GM19240 (cell line): ENCODE data around the gene P2RX4.
"Not testable (repeated sequence)": the region's sequence is repeated elsewhere in the genome, so short reads cannot be mapped to it uniquely, and the experiment has no call there.

Experiments
- DNase-seq: peaks from one replicate; pipeline ENCODE4 v3.0.0; 2011; ENCODE audit warnings: low spot score; ENCODE audit not compliant: insufficient read length

Gene P2RX4

GRCh38 chr12:121219353-121219986, 9.5 kb downstream of the P2RX4 start:
- no peak for DNase-seq

- DNase-seq = no peak
These were observed 12.9 kb downstream of the P2RX4 start for GRCh38 chr12:121222847-121223246.

- DNase-seq = no peak
These were observed 13.7 kb downstream of the P2RX4 start for GRCh38 chr12:121223292-121224285.

- no peak for DNase-seq
These were observed 14.7 kb downstream of the P2RX4 start for GRCh38 chr12:121224591-121224990.

GRCh38 chr12:121226399-121226798, 16.5 kb downstream of the P2RX4 start:
- no peak for DNase-seq

- DNase-seq = not testable (repeated sequence)
These were observed 16.9 kb downstream of the P2RX4 start for GRCh38 chr12:121226871-121227270.

- DNase-seq = peak; percentile 74
These were observed 17.4 kb downstream of the P2RX4 start for GRCh38 chr12:121227294-121227693.

GRCh38 chr12:121228919-121229665, 19.2 kb downstream of the P2RX4 start:
- no peak for DNase-seq

GRCh38 chr12:121229826-121230537, 20.1 kb downstream of the P2RX4 start:
- peak; percentile 74 for DNase-seq

- no peak for DNase-seq
These were observed 20.6 kb downstream of the P2RX4 start for GRCh38 chr12:121230538-121230907.

GRCh38 chr12:121232163-121232562, 22.2 kb downstream of the P2RX4 start:
- DNase-seq = no peak

GRCh38 chr12:121232977-121233627, 23.2 kb downstream of the P2RX4 start:
- no peak for DNase-seq

GRCh38 chr12:121233628-121234020, 23.7 kb downstream of the P2RX4 start:
- DNase-seq = no peak

- DNase-seq = no peak
These were observed 26.8 kb downstream of the P2RX4 start for GRCh38 chr12:121236776-121237175.

GRCh38 chr12:121237415-121237814, 27.5 kb downstream of the P2RX4 start:
- no peak for DNase-seq

GRCh38 chr12:121238086-121238485, 28.2 kb downstream of the P2RX4 start:
- no peak for DNase-seq

GRCh38 chr12:121238604-121239350, 28.8 kb downstream of the P2RX4 start:
- no peak for DNase-seq

GRCh38 chr12:121239351-121240061, 29.6 kb downstream of the P2RX4 start:
- no peak for DNase-seq

- DNase-seq = no peak
These were observed 30.1 kb downstream of the P2RX4 start for GRCh38 chr12:121240062-121240420.
